Effector memory CD4-positive, alpha-beta T cell (primary cell): ENCODE data around the gene ZBTB16.

Experiments used
- DNase-seq, 3 donors: peaks; one replicate each; pipeline ENCODE4 v3.0.0-alpha.2; 2020
- H3K27ac ChIP-seq: 2 replicates; pipeline ENCODE4 v1.7.0; 2013; ENCODE audit warnings: mild to moderate bottlenecking, low read length, moderate library complexity; ENCODE audit not compliant: insufficient read depth, poor library complexity, severe bottlenecking
- H3K27me3 ChIP-seq: replicated peaks from 2 replicates; pipeline ENCODE4 v1.7.0; 2013; ENCODE audit warnings: mild to moderate bottlenecking, low read length; ENCODE audit not compliant: insufficient read depth, control insufficient read depth, poor library complexity, severe bottlenecking
- H3K36me3 ChIP-seq: 2 replicates; pipeline ENCODE4 v1.7.0; 2013; ENCODE audit warnings: mild to moderate bottlenecking, low read length, moderate library complexity; ENCODE audit not compliant: control insufficient read depth, insufficient read depth
- H3K4me1 ChIP-seq: 2 replicates; pipeline ENCODE4 v1.7.0; 2013; ENCODE audit warnings: low read length, mild to moderate bottlenecking; ENCODE audit not compliant: control insufficient read depth, insufficient read depth, poor library complexity, severe bottlenecking
- H3K4me3 ChIP-seq: 2 replicates; pipeline ENCODE4 v1.7.0; 2013; ENCODE audit warnings: low read length, low read depth, mild to moderate bottlenecking; ENCODE audit not compliant: insufficient read depth, poor library complexity, severe bottlenecking
- H3K9me3 ChIP-seq: 2 replicates; pipeline ENCODE4 v1.7.0; 2013; ENCODE audit warnings: mild to moderate bottlenecking, low read length, moderate library complexity; ENCODE audit not compliant: control insufficient read depth

ZBTB16 gene

DNA sequence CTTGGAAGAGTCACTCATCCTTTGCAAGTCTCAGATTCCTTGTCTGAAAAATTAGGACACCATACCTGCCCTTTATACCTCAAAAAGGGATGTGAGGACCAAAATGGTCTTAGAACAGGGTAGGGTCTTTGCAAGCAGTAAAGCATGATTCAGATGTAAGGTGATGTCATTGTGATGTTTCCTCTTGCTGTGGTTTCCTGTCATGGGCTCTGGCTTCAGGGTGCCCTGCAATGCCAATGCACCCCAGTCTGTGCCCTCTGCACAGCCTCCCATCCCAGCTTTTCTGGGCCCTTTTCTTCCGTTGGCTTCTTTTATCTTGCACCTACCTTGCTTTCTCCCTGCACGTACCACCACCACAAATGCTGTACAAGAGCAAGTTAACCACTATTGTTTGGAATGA lies 148.9 kb downstream of the ZBTB16 start:
- DNase-seq, result peak; percentile 3 to 20 (median 11)
- Histone ChIP-seq H3K36me3 (no peaks in the 10 kb centered on the region), H3K27ac (no peak overlapping the region), H3K4me3 (no peak overlapping the region), H3K4me1 (peaks cover 9% of the 10 kb centered on the region), H3K9me3 (no peaks in the 10 kb centered on the region), H3K27me3 (no peaks in the 10 kb centered on the region)

DNA sequence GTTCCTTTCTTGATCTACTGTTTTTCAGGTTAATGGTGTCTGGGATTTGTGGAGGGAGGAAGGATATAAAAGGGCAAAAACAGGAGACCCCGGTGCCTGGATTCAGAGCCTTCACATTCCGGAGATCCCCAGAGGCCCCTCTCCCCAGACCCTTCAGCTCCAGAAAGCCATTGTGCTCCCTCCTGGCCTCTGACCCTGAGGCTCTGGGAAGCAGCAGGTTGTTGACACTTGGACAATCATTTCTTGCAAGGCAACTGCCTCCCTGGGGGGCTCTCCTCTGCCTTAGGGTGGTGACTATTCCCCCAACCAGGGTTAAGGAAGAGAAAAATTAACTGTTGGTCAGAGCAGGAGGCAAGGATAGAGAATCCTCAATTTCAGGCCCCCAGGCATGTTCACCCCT lies 149.8 kb downstream of the ZBTB16 start:
- Histone ChIP-seq H3K4me1 (peaks cover 9% of the 10 kb centered on the region), H3K27ac (peak overlapping the region; percentile 27), H3K36me3 (no peaks in the 10 kb centered on the region), H3K9me3 (no peaks in the 10 kb centered on the region), H3K4me3 (no peak overlapping the region), H3K27me3 (no peaks in the 10 kb centered on the region)
- DNase-seq, result no peak

DNA sequence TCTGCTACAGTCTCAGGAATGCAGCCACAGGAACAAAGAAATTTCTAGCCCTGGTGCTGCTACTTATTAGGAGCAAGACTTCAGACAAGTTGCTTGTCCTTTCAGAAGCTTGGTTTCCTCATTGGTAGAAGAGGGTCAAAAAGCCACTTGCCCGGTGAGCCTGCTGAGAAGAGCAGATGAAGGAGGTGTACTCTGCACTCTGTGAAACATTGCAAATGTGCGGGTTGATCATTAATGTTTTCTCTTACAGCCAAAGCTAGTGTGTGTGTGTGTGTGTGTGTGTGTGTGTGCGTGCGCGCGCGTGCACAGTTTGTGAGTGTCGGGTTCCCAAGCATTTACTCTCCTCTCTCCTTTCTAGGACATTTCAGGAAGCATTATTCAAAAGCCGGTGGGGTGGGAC lies 150.4 kb downstream of the ZBTB16 start:
- H3K9me3 ChIP-seq, result no peaks in the 10 kb centered on the region
- no peak overlapping the region for H3K4me3 ChIP-seq
- no peak overlapping the region for H3K27ac ChIP-seq
- no peaks in the 10 kb centered on the region for H3K27me3 ChIP-seq
- no peak for DNase-seq
- no peaks in the 10 kb centered on the region for H3K36me3 ChIP-seq
- peaks cover 9% of the 10 kb centered on the region for H3K4me1 ChIP-seq

DNA sequence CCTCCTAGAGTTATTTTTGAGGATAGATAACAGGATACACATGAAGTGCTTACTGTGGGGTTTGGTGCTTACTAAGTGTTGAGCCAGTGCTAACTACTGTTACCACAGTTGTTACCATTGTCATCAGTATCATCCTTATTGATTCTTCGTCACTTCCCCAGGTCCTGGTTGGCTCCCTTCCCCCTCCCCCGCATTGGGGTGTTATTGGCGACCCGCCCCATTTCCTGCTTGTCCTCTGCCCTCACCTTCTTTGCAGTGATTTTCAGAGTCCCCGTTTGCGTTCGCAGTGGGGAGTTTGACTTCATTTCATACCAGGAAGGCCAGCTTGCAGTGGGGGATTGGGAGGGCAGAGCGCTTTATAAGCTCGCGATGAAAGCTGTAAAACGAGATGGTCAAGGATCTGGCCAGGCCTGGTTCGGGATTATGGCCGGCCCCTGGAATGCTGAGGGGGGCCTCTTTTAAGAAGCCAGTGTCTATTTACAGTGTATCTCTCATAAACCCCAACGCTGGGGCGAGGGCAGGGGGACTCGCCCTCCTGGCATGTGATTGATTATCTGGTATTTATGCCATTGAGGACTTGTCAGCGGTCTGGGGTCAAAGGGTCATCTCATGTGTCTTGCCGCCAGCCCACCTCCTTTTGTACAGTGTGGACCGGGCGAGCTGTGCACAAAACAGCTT lies 152.1 kb downstream of the ZBTB16 start:
- no peaks in the 10 kb centered on the region for H3K9me3 ChIP-seq
- no peaks in the 10 kb centered on the region for H3K36me3 ChIP-seq
- H3K27me3 ChIP-seq, result no peaks in the 10 kb centered on the region
- no peak overlapping the region for H3K4me3 ChIP-seq
- DNase-seq, result no peak
- H3K4me1 ChIP-seq, result peaks cover 25% of the 10 kb centered on the region
- H3K27ac ChIP-seq, result no peak overlapping the region

DNA sequence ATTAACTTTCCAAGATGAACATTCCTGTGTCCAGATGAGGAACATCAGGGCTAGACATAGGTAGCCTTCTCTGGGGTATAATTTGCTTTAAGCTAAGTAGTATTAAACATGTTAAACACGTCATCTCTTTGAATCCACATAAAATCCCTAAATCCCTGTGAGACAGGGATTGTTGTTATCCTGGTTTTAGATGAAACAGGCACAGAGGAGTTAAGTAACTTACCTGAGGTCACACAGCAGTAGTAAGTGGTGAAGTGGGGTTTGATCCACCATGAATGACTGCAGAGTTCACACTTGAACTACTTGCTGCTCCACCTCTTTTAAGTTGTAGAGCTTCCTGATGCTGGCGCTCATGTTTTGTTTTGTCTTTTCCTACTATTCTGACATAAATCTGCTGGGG lies 154.1 kb downstream of the ZBTB16 start:
- Histone ChIP-seq H3K9me3 (no peaks in the 10 kb centered on the region), H3K4me1 (peaks cover 26% of the 10 kb centered on the region), H3K4me3 (no peak overlapping the region), H3K27ac (no peak overlapping the region), H3K36me3 (no peaks in the 10 kb centered on the region), H3K27me3 (no peaks in the 10 kb centered on the region)
- DNase-seq, result no peak

DNA sequence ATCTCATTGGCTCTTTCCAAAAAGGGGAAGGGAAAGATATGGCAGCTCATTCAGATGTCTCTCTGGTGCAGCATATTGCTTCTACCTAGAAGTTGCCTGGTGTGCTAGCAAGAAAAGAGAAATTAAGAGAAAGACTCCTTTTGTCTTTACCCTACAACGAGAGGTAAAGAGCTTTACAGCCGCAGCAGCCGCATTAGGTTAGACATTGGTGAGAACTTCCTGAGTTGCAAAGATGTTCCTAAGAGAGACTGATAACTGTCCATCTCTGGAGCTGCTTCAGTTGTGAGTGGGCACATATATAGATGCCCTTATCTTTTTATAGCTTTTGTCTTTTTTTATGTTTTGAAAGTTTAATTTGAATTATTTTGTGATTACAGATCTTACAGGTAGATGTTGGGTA lies 155.9 kb downstream of the ZBTB16 start:
- Histone ChIP-seq H3K9me3 (no peaks in the 10 kb centered on the region), H3K27ac (no peak overlapping the region), H3K27me3 (no peaks in the 10 kb centered on the region), H3K36me3 (no peaks in the 10 kb centered on the region), H3K4me1 (peaks cover 25% of the 10 kb centered on the region), H3K4me3 (no peak overlapping the region)
- no peak for DNase-seq

DNA sequence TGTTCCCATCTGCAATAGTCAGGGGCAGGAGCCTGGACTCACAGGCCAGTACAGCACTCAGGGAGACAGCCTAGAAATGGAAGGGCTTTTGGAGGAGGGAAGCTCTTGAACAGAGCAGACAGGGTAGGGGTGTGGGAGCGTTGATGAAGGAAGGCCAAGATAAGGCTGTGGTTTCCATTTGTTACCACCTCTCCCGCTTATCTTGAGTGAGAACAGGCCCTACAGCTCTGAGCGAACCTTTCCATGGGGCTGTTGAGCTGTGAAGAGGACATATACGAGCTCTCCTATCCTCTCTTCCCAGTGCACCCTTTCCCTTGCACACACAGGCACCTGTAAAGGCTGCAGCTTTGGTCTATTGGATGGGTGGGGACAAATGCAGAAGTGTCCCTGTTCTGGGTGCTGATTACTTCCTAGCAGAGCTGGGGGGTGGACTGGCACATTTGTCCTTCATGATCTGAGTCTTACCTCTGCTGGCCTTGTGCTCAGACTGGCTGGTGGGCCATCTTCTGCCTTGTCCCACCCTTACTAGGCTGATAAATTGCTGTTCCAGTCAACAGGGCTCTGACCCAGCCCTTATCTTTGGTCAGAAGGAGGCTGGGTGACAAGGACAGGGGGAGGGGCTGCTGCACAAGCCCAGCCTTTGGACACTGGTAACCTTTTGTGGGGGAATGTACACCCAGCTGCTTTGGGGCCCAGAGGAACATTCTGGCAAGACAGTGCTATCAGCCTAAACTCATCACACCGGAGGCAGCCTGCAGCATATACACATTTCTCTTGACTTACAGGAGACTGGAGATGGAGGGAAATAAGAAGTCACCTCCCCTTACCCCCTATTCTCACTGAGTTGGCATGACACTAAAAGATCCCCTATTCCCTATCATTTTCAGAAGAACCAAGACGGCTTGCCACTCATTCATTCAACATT lies 156.6 kb downstream of the ZBTB16 start:
- H3K27me3 ChIP-seq, result no peaks in the 10 kb centered on the region
- H3K9me3 ChIP-seq, result no peaks in the 10 kb centered on the region
- H3K27ac ChIP-seq, result no peak overlapping the region
- H3K4me3 ChIP-seq, result no peak overlapping the region
- no peaks in the 10 kb centered on the region for H3K36me3 ChIP-seq
- DNase-seq, result no peak
- peaks cover 25% of the 10 kb centered on the region for H3K4me1 ChIP-seq

DNA sequence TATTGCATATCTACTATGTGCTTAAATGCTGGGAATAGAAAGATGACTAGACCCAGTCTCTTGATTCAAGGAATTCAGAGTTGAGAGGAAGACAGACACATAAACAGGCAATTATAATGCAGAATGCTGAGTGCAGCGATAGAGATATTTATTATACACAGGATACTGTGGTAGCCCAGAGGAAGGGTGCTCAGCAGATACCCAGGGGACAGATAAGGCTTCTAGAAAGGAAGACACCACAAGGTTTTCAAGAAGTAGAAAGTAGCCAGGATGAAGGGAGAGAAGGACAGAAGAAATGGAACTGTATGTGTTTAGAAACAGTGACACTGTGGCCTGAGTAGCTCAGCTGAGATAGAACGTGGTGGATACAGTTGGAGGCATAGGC lies 157.3 kb downstream of the ZBTB16 start:
- peaks cover 25% of the 10 kb centered on the region for H3K4me1 ChIP-seq
- no peaks in the 10 kb centered on the region for H3K36me3 ChIP-seq
- no peaks in the 10 kb centered on the region for H3K9me3 ChIP-seq
- H3K4me3 ChIP-seq, result no peak overlapping the region
- DNase-seq, result no peak
- H3K27ac ChIP-seq, result no peak overlapping the region
- no peaks in the 10 kb centered on the region for H3K27me3 ChIP-seq

DNA sequence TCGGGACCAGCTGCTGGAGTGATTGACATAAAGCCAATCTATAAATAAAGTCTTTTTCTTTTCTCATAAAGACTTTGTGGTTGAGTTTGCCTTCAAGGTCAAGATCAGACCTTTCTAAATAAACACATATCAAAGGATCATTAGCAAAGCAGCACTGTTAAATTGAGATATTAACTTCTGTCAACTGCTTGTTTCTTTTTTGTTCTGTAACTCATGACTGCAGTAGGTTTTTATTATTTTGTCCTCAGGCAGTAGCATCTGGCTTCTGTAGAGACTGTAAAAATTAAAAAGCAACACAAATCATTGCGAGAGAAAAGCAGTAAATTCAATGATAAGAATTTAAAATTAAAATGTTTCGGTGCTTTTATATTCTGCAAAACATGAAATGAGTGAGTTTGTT lies 159.0 kb downstream of the ZBTB16 start:
- Histone ChIP-seq H3K27ac (no peak overlapping the region), H3K36me3 (no peaks in the 10 kb centered on the region), H3K4me1 (peaks cover 25% of the 10 kb centered on the region), H3K27me3 (no peaks in the 10 kb centered on the region), H3K4me3 (no peak overlapping the region), H3K9me3 (no peaks in the 10 kb centered on the region)
- DNase-seq, result no peak
